WTC11 (cell line): ENCODE results near the gene JAGN1. TPM values are rescaled to one million over a fixed set of nuclear protein-coding genes. Genes with fewer than 3 reads are reported as not detected.
A peak's percentile ranks its signal among the peaks of the same experiment; 100 is the strongest.
"Not testable (repeated sequence)": the region's sequence is repeated elsewhere in the genome, so short reads cannot be mapped to it uniquely, and the experiment has no call there.

Source experiments
- ATAC-seq: fragments of 200-7000 bp; cut with Tn5 transposase; 2 replicates; pipeline ENCODE4 v1.10.0; 2021; ENCODE audit warnings: mild to moderate bottlenecking, moderate library complexity
- CTCF ChIA-PET: fragments of 300-600 bp; sonication (Branson Sonifier 250); formaldehyde crosslinking; loops from one replicate; lab custom pipeline; 2021; ENCODE audit warnings: antibody characterized with exemption; lab: Charles Lee
- POLR2A ChIA-PET: fragments of 350-600 bp; sonication (Branson Sonifier 250); formaldehyde crosslinking; loops from one replicate; lab custom pipeline; 2021; ENCODE audit warnings: antibody characterized with exemption; lab: Charles Lee
- DNase-seq: peaks from one replicate; pipeline ENCODE4 v3.0.0; 2021; ENCODE audit warnings: low spot score
- H3K27ac Mint-ChIP-seq: 2 replicates; pipeline ENCODE4 v1.8.0; 2021; ENCODE audit warnings: mixed read lengths
- H3K27me3 Mint-ChIP-seq: 2 replicates; pipeline ENCODE4 v1.8.0; 2021; ENCODE audit warnings: low read depth, mild to moderate bottlenecking, moderate library complexity, mixed read lengths
- H3K36me3 Mint-ChIP-seq: 2 replicates; pipeline ENCODE4 v1.8.0; 2021; ENCODE audit warnings: mixed read lengths
- H3K4me1 Mint-ChIP-seq: 2 replicates; pipeline ENCODE4 v1.8.0; 2022; ENCODE audit warnings: mixed read lengths
- H3K4me3 Mint-ChIP-seq: 2 replicates; pipeline ENCODE4 v1.8.0; 2021; ENCODE audit warnings: mild to moderate bottlenecking, moderate library complexity, mixed read lengths
- H3K9me3 Mint-ChIP-seq: 2 replicates; pipeline ENCODE4 v1.8.0; 2021; ENCODE audit warnings: mixed read lengths
- FOXK1 ChIP-seq: sonication (generic); formaldehyde crosslinking; IDR thresholded peaks from 2 replicates; pipeline ENCODE4 v1.8.0; 2022; ENCODE audit warnings: mild to moderate bottlenecking, moderate library complexity, missing genetic modification reagents
- GABPB1 ChIP-seq: sonication (generic); formaldehyde crosslinking; IDR thresholded peaks from 2 replicates; pipeline ENCODE4 v1.8.1; 2023; ENCODE audit warnings: mild to moderate bottlenecking, missing genetic modification reagents
- HMGA2 ChIP-seq: fragments of 250-450 bp; sonication (Bioruptor Pico); IDR thresholded peaks from 2 replicates; pipeline ENCODE4 v1.4.0; 2021; ENCODE audit warnings: mild to moderate bottlenecking, moderate library complexity
- IRF2 ChIP-seq: sonication (generic); formaldehyde crosslinking; IDR thresholded peaks from 2 replicates; pipeline ENCODE4 v1.8.0; 2022; ENCODE audit warnings: low read depth, missing genetic modification reagents, borderline replicate concordance
- NFE2L1 ChIP-seq: sonication (generic); formaldehyde crosslinking; IDR thresholded peaks from 2 replicates; pipeline ENCODE4 v1.8.1; 2023; ENCODE audit warnings: missing genetic modification reagents
- NR1H2 ChIP-seq: sonication (generic); formaldehyde crosslinking; IDR thresholded peaks from 2 replicates; pipeline ENCODE4 v1.9.0; 2021; ENCODE audit warnings: mild to moderate bottlenecking, moderate library complexity, missing genetic modification reagents
- NR2C2 ChIP-seq: sonication (generic); formaldehyde crosslinking; IDR thresholded peaks from 2 replicates; pipeline ENCODE4 v1.8.0; 2022; ENCODE audit warnings: mild to moderate bottlenecking, missing genetic modification reagents
- TEAD1 ChIP-seq: sonication (generic); formaldehyde crosslinking; IDR thresholded peaks from 2 replicates; pipeline ENCODE4 v1.8.0; 2022; ENCODE audit warnings: mild to moderate bottlenecking, missing genetic modification reagents
- ZNF121 ChIP-seq: sonication (generic); formaldehyde crosslinking; IDR thresholded peaks from 2 replicates; pipeline ENCODE4 v1.8.0; 2023; ENCODE audit warnings: missing genetic modification reagents
- ZNF219 ChIP-seq: sonication (generic); formaldehyde crosslinking; IDR thresholded peaks from 2 replicates; pipeline ENCODE4 v1.8.0; 2023; ENCODE audit warnings: missing genetic modification reagents, mild to moderate bottlenecking, borderline replicate concordance
- ZNF263 ChIP-seq: sonication (generic); formaldehyde crosslinking; IDR thresholded peaks from 2 replicates; pipeline ENCODE4 v1.8.1; 2022; ENCODE audit warnings: low read depth, mild to moderate bottlenecking, moderate library complexity, missing genetic modification reagents
- ZNF317 ChIP-seq: sonication (generic); formaldehyde crosslinking; IDR thresholded peaks from 2 replicates; pipeline ENCODE4 v1.8.1; 2023; ENCODE audit warnings: low read depth, mild to moderate bottlenecking, moderate library complexity, missing genetic modification reagents, borderline replicate concordance
- total RNA-seq: library from RNA; stranded (reverse); gene quantifications from 3 replicates; pipeline ENCODE4 v1.2.3, GENCODE V29; 2021
- TF ChIP-seq, protein P1 (sequence below): fragments of 250-450 bp; sonication (Bioruptor Pico); IDR thresholded peaks from 2 replicates; pipeline ENCODE4 v1.9.0; 2021; ENCODE audit warnings: mild to moderate bottlenecking, borderline replicate concordance
- TF ChIP-seq, protein P2 (sequence below): sonication (generic); formaldehyde crosslinking; IDR thresholded peaks from 2 replicates; pipeline ENCODE4 v1.8.0; 2022; ENCODE audit warnings: mild to moderate bottlenecking, missing genetic modification reagents

The JAGN1 gene
- total RNA-seq, 1 experiment from 2014 or later = 25.6 TPM

DNA sequence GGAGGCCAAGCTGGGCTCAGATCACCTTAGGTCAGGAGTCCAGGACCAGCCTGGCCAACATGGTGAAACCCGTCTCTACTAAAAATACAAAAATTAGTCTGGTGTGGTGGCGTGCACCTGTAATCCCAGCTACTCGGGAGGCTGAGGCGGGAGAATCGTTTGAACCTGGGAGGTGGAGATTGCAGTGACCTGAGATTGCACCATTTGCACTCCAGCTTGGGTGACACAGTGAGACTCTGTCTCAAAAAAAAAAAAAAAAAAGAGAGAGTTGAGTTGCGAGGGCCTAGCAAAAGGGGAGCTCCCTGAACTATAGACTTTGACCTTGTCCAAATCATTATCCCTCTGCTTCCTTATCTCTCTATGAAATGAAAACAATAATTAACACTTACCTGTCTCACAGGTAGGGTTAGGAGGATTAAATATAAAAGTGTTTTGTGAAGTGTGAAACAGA lies 10.6 kb downstream of the JAGN1 start:
- TF ChIP-seq GABPB1 (CRISPR knock-in tag) = peak; percentile 84
- H3K36me3 Mint-ChIP-seq, DNase-seq, H3K27ac Mint-ChIP-seq, H3K9me3 Mint-ChIP-seq, ATAC-seq, H3K27me3 Mint-ChIP-seq, H3K4me3 Mint-ChIP-seq: not testable (repeated sequence)
- H3K4me1 Mint-ChIP-seq = peaks cover 19% of the 10 kb centered on the region
- ChIA-PET POLR2A (interaction anchor here (0.6 to 1.0 kb wide), 2 partner anchors 13 to 201 kb away, joined by 3 read pairs; no protein-coding TSS in a partner anchor), CTCF (interaction anchor here (0.6 to 1.4 kb wide), 3 partner anchors 46 to 326 kb away, joined by 3 to 11 read pairs (median 4); no protein-coding TSS in a partner anchor)

DNA sequence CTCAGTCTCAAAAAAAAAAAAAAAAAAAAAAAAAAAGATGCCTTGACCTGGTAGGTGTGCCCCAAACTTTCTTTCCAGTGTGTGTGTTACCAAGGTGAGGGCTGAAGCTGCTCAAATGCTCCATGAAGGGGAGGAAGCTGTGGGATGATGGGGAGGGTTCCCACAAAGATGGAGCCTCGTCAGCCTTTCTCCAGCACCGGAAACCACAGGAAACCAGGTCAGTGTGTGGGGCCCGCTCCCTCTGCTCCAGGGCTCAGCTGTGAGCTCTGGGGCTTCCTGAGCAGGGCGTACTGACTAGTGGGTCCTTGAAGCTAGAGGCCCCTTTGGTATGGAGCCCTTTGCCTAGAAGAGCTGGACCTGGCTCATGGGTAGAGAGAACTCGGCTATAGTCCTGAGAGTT lies 11.6 kb downstream of the JAGN1 start:
- ChIA-PET POLR2A (interaction anchor here (1.0 to 1.6 kb wide), 3 partner anchors 12 to 31 kb away, joined by 3 to 6 read pairs (median 6); partner anchors contain the start of gene CRELD1), CTCF (interaction anchor here (1.4 to 2.0 kb wide), 3 partner anchors 10 to 45 kb away, joined by 4 to 13 read pairs (median 6); no protein-coding TSS in a partner anchor)
- H3K4me3 Mint-ChIP-seq = no peak overlapping the region
- TF ChIP-seq ZNF263 (no peak), FOXK1 (no peak), IRF2 (no peak), ZNF219 (no peak), ZNF121 (CRISPR knock-in tag) (no peak), NR2C2 (CRISPR knock-in tag) (no peak), ZNF317 (no peak)
- TF ChIP-seq, protein P1, sequence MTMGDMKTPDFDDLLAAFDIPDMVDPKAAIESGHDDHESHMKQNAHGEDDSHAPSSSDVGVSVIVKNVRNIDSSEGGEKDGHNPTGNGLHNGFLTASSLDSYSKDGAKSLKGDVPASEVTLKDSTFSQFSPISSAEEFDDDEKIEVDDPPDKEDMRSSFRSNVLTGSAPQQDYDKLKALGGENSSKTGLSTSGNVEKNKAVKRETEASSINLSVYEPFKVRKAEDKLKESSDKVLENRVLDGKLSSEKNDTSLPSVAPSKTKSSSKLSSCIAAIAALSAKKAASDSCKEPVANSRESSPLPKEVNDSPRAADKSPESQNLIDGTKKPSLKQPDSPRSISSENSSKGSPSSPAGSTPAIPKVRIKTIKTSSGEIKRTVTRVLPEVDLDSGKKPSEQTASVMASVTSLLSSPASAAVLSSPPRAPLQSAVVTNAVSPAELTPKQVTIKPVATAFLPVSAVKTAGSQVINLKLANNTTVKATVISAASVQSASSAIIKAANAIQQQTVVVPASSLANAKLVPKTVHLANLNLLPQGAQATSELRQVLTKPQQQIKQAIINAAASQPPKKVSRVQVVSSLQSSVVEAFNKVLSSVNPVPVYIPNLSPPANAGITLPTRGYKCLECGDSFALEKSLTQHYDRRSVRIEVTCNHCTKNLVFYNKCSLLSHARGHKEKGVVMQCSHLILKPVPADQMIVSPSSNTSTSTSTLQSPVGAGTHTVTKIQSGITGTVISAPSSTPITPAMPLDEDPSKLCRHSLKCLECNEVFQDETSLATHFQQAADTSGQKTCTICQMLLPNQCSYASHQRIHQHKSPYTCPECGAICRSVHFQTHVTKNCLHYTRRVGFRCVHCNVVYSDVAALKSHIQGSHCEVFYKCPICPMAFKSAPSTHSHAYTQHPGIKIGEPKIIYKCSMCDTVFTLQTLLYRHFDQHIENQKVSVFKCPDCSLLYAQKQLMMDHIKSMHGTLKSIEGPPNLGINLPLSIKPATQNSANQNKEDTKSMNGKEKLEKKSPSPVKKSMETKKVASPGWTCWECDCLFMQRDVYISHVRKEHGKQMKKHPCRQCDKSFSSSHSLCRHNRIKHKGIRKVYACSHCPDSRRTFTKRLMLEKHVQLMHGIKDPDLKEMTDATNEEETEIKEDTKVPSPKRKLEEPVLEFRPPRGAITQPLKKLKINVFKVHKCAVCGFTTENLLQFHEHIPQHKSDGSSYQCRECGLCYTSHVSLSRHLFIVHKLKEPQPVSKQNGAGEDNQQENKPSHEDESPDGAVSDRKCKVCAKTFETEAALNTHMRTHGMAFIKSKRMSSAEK (CRISPR knock-in tag) = no peak
- DNase-seq = no peak
- H3K9me3 Mint-ChIP-seq = no peaks in the 10 kb centered on the region
- no peak for ATAC-seq
- H3K27ac Mint-ChIP-seq = no peak overlapping the region
- no peaks in the 10 kb centered on the region; the same call in 1 of the 2 replicates for H3K27me3 Mint-ChIP-seq
- peaks cover 19% of the 10 kb centered on the region for H3K4me1 Mint-ChIP-seq
- H3K36me3 Mint-ChIP-seq = no peaks in the 10 kb centered on the region

DNA sequence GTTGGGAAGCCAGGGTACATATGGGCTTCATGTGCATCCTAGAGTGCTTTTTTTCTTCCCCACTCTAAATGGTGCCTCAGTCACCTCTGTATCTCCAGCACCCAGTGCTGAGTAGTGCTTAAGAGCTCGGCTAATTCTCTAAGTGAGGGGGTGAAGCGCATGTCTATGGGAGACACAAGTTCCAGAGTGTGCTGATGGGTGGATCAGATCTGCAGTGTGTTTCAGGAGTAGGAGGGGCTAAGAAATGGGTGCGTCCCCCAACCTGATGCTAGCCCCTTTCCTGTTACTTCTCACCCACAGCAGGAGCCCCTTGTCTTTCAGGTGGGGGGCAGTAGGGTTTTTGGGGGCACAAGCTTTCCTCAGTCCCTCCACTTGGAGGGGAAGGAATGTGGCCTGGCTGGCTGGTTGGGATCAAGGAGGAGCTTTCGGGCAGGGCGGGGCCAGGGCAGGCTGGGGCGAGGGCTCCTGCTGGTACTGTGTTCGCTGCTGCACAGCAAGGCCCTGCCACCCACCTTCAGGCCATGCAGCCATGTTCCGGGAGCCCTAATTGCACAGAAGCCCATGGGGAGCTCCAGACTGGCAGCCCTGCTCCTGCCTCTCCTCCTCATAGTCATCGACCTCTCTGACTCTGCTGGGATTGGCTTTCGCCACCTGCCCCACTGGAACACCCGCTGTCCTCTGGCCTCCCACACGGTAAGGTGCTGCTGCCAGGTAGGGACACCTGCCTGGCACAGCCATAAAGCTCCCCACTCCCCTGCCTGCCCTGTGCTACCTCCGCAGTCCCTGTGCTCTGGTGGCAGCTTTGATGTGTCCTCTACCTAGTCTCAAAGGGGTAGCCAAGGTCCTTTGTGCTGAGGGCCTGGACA lies 12.2 kb downstream of the JAGN1 start, which contains the start of gene IL17RE:
Gene IL17RE, plus strand, starts transcription at position 477 of the 866 bp plus-strand sequence. Its CDS starts 85 bp downstream, at position 562.
- no peaks in the 10 kb centered on the region for H3K36me3 Mint-ChIP-seq
- peak; percentile 89 for ATAC-seq
- H3K27me3 Mint-ChIP-seq = no peaks in the 10 kb centered on the region; the same call in 1 of the 2 replicates
- TF ChIP-seq HMGA2 (CRISPR knock-in tag) = no peak
- TF ChIP-seq NR1H2 (CRISPR knock-in tag) = no peak
- no peak for TF ChIP-seq TEAD1 (CRISPR knock-in tag)
- TF ChIP-seq NFE2L1 (CRISPR knock-in tag) = no peak
- TF ChIP-seq, protein P2, sequence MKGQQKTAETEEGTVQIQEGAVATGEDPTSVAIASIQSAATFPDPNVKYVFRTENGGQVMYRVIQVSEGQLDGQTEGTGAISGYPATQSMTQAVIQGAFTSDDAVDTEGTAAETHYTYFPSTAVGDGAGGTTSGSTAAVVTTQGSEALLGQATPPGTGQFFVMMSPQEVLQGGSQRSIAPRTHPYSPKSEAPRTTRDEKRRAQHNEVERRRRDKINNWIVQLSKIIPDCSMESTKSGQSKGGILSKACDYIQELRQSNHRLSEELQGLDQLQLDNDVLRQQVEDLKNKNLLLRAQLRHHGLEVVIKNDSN (CRISPR knock-in tag) = no peak
- TF ChIP-seq GABPB1 (CRISPR knock-in tag) = 0 out of 2 replicates have a peak, but pooled peaks have one; percentile 15
- TF ChIP-seq, all 79 proteins: peak for 1
- peak; percentile 50 for DNase-seq
- Mint-ChIP-seq H3K4me3 (peak within 1 kb of the TSS; percentile 40), H3K27ac (no peak within 1 kb of the TSS), H3K9me3 (no peaks in the 10 kb centered on the region), H3K4me1 (peaks cover 19% of the 10 kb centered on the region)
- ChIA-PET CTCF (interaction anchor here (0.7 to 2.0 kb wide), 7 partner anchors 11 to 120 kb away, joined by 3 to 13 read pairs (median 4); no protein-coding TSS in a partner anchor), POLR2A (interaction anchor here (1.3 to 1.6 kb wide), 2 partner anchors 13 to 31 kb away, joined by 6 read pairs; partner anchors contain the start of gene CRELD1)
